ENCODE measurements around the gene ZNF641. TPM values are rescaled to one million over a fixed set of nuclear protein-coding genes. Genes with fewer than 3 reads are reported as not detected.

ZNF641 gene
- total RNA-seq, 1 donor from 2014 or later, result 21.7 TPM

DNA sequence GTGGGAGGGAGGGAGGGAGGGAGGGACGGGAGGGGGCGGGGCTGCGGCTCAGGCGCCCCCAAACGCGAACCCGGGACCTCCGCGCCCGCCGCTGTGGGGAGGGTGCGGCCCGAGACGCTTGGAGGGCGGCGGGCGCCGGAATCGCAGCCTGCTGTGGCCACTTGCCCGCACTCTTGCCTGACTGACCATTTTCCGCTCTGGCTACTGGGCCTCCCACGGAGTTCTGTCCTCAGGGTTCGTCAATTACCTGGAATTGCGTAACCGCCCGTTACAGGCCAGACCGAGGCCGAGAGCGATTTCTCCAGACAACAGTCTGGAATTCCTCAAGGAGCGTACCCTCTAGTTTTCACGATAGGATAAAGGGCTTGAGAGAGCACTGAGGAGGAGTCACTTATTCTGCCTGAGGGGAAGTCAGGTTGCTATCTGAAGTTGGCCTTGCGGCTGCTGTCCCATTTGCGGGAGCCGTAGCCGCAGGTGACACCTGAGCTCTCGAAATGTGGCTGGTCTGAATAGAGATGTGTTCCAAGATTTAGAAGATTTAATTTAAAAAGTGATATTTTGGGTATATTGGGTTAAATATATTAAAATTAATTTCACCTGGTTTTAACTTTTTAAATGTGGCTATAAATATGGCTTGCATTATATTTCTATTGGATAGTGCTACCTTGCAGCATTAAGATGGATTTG is 446 bp upstream of the ZNF641 start:
- no peaks in the 10 kb centered on the region for H3K4me1 Mint-ChIP-seq (ENCODE audit: low read depth, unreplicated experiment)
- peak overlapping the region; percentile 25 for H3K27ac Mint-ChIP-seq (ENCODE audit: unreplicated experiment)
- no peak for DNase-seq
- peak overlapping the region; percentile 92 for H3K4me3 Mint-ChIP-seq (ENCODE audit: unreplicated experiment)
- H3K36me3 Mint-ChIP-seq (ENCODE audit: unreplicated experiment), result no peaks in the 10 kb centered on the region
- peaks cover 5% of the 10 kb centered on the region for H3K27me3 Mint-ChIP-seq (ENCODE audit: unreplicated experiment)
- TF ChIP-seq, protein P1, sequence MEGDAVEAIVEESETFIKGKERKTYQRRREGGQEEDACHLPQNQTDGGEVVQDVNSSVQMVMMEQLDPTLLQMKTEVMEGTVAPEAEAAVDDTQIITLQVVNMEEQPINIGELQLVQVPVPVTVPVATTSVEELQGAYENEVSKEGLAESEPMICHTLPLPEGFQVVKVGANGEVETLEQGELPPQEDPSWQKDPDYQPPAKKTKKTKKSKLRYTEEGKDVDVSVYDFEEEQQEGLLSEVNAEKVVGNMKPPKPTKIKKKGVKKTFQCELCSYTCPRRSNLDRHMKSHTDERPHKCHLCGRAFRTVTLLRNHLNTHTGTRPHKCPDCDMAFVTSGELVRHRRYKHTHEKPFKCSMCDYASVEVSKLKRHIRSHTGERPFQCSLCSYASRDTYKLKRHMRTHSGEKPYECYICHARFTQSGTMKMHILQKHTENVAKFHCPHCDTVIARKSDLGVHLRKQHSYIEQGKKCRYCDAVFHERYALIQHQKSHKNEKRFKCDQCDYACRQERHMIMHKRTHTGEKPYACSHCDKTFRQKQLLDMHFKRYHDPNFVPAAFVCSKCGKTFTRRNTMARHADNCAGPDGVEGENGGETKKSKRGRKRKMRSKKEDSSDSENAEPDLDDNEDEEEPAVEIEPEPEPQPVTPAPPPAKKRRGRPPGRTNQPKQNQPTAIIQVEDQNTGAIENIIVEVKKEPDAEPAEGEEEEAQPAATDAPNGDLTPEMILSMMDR (IDR thresholded peaks at IDR 0.05; ENCODE audit: partially characterized antibody, unreplicated experiment), result no peak
- H3K9me3 Mint-ChIP-seq (ENCODE audit: unreplicated experiment), result peaks cover 5% of the 10 kb centered on the region

DNA sequence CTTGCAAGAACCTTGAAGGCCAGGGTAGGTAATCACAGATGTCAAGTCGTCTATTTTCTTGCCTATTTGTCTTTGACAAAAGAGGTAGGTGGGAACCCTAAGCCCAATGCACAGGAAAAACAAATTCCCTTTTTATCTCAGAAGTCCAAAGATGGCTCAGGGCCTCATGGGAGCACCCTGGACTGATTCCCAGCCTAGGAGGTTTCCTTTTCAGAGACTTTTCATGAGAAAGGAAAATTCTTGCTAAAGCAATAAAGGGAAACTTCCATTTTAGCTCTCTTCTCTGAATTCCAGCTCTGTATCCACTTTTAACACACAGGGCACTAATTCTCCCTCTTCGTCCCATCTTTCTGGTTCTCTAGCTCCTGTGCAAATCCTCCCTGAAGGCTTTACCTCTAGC is 1.2 kb downstream of the ZNF641 start:
- Mint-ChIP-seq H3K4me1 (ENCODE audit: low read depth, unreplicated experiment) (no peaks in the 10 kb centered on the region), H3K36me3 (ENCODE audit: unreplicated experiment) (peaks cover 5% of the 10 kb centered on the region), H3K4me3 (ENCODE audit: unreplicated experiment) (peak overlapping the region; percentile 98), H3K9me3 (ENCODE audit: unreplicated experiment) (peaks cover 5% of the 10 kb centered on the region), H3K27ac (ENCODE audit: unreplicated experiment) (no peak overlapping the region), H3K27me3 (ENCODE audit: unreplicated experiment) (peaks cover 5% of the 10 kb centered on the region)
- TF ChIP-seq, protein P1 (IDR thresholded peaks at IDR 0.05; ENCODE audit: partially characterized antibody, unreplicated experiment), result no peak
- DNase-seq, result no peak

DNA sequence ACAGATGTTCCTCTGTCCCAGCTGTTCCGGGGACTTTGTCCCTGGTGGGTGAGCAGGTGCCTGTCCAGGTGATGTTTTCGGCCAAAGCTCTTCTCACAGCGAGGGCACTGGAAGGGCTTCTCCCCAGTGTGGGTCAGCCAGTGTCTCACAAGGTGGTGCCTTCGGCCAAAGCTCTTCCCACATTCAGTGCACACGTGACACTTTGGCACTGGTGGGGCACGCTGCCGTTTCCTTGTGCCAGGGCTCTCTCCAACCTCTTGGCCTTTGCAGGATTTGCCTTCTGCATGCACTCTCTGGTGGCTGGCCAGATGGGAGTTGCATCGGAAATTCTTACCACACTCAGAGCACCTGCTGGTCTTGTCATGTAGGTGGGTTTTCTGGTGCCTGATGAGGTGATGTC is 7.7 kb downstream of the ZNF641 start:
- H3K4me3 Mint-ChIP-seq (ENCODE audit: unreplicated experiment), result no peak overlapping the region
- no peak overlapping the region for H3K27ac Mint-ChIP-seq (ENCODE audit: unreplicated experiment)
- H3K4me1 Mint-ChIP-seq (ENCODE audit: low read depth, unreplicated experiment), result no peaks in the 10 kb centered on the region
- TF ChIP-seq, protein P1 (IDR thresholded peaks at IDR 0.05; ENCODE audit: partially characterized antibody, unreplicated experiment), result no peak
- no peak for DNase-seq
- no peaks in the 10 kb centered on the region for H3K27me3 Mint-ChIP-seq (ENCODE audit: unreplicated experiment)
- H3K36me3 Mint-ChIP-seq (ENCODE audit: unreplicated experiment), result peaks cover 13% of the 10 kb centered on the region
- H3K9me3 Mint-ChIP-seq (ENCODE audit: unreplicated experiment), result peaks cover 2% of the 10 kb centered on the region

DNA sequence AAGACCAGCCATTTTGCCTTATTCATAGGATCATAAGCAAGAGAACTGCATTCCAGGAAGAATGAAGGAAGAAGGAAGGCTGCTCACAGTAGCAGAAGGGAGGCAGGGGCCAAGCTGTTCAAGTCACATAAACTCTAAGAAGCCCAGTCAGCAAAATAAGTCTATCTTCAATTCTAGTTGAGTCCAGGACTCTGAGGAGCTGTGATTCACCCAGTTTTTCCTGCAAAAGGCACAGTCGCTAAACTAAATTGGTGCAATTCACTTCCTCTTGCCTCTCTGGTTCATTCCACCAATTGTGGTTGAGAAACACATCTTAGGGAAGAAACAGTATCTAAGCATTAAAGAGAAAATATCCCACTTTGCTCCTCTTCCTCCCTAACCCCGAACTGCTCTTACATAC is 9.8 kb downstream of the ZNF641 start:
- Mint-ChIP-seq H3K9me3 (ENCODE audit: unreplicated experiment) (peaks cover 3% of the 10 kb centered on the region), H3K27ac (ENCODE audit: unreplicated experiment) (no peak overlapping the region), H3K4me1 (ENCODE audit: low read depth, unreplicated experiment) (no peaks in the 10 kb centered on the region), H3K27me3 (ENCODE audit: unreplicated experiment) (no peaks in the 10 kb centered on the region), H3K4me3 (ENCODE audit: unreplicated experiment) (no peak overlapping the region), H3K36me3 (ENCODE audit: unreplicated experiment) (peaks cover 13% of the 10 kb centered on the region)
- no peak for DNase-seq
- TF ChIP-seq, protein P1 (IDR thresholded peaks at IDR 0.05; ENCODE audit: partially characterized antibody, unreplicated experiment), result no peak

DNA sequence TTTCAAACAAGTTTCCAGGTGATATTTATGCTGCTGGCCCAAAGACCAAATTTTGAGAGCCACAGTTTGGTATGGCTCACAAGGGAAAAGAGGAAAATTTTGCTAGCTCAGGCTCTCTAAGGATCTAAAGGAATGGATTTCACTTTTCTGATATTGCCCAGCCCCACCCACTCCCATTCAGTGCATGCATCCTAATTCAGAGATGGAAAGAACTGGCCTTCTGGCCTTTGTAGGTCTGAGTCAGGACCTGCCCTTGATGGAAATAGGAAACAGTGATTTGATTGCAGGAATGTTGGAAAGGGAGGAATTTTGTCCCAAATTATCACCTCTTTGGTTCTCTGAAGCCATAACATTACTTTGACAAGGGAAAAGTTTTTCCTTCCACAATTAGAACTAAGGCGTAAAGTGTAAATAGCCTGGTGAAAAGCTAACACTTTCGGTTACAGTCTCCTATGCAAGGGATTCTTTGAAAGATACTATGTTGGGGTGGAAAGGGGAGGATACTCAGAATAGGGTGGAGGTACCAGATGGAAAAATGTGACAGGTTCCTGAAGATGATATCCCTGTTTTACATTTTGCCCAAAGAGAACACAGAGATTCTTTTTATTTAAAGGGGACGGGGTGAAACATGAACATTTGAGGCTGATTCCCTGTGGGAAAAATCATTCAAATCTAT is 11.1 kb downstream of the ZNF641 start:
- Mint-ChIP-seq H3K27ac (ENCODE audit: unreplicated experiment) (no peak overlapping the region), H3K36me3 (ENCODE audit: unreplicated experiment) (peaks cover 15% of the 10 kb centered on the region), H3K4me3 (ENCODE audit: unreplicated experiment) (no peak overlapping the region), H3K4me1 (ENCODE audit: low read depth, unreplicated experiment) (no peaks in the 10 kb centered on the region), H3K27me3 (ENCODE audit: unreplicated experiment) (no peaks in the 10 kb centered on the region), H3K9me3 (ENCODE audit: unreplicated experiment) (peaks cover 3% of the 10 kb centered on the region)
- DNase-seq, result no peak
- TF ChIP-seq, protein P1 (IDR thresholded peaks at IDR 0.05; ENCODE audit: partially characterized antibody, unreplicated experiment), result no peak
